Neuronal stem cell (in vitro differentiated cells): ENCODE data around the gene PRR30.
A peak's percentile ranks its signal among the peaks of the same experiment; 100 is the strongest.

Source experiments
- DNase-seq: peaks from one replicate; pipeline ENCODE4 v3.0.0-alpha.2; 2013; ENCODE audit warnings: low spot score
- H2AFZ ChIP-seq: one replicate; pipeline ENCODE4 v1.6.1; 2013; ENCODE audit warnings: mild to moderate bottlenecking, low read length, inconsistent platforms
- H2AK5ac ChIP-seq: 2 replicates; pipeline ENCODE4 v1.6.1; 2013; ENCODE audit warnings: low read depth, mild to moderate bottlenecking, inconsistent platforms, low read length, moderate library complexity, mixed read lengths
- H2BK120ac ChIP-seq: 2 replicates; pipeline ENCODE4 v1.6.1; 2013; ENCODE audit warnings: low read depth, mild to moderate bottlenecking, inconsistent platforms, low read length, moderate library complexity, mixed read lengths
- H2BK12ac ChIP-seq: one replicate; pipeline ENCODE4 v1.6.1; 2013; ENCODE audit warnings: low read length, inconsistent platforms
- H2BK15ac ChIP-seq: 2 replicates; pipeline ENCODE4 v1.6.1; 2013; ENCODE audit warnings: mild to moderate bottlenecking, low read length, inconsistent platforms, mixed read lengths
- H2BK5ac ChIP-seq: one replicate; pipeline ENCODE4 v1.6.1; 2013; ENCODE audit warnings: inconsistent platforms, mild to moderate bottlenecking, low read length, moderate library complexity
- H3K14ac ChIP-seq: one replicate; pipeline ENCODE4 v1.6.1; 2013; ENCODE audit warnings: low read length, inconsistent platforms
- H3K18ac ChIP-seq: 2 replicates; pipeline ENCODE4 v1.6.1; 2013; ENCODE audit warnings: low read length, inconsistent platforms
- H3K23ac ChIP-seq: 2 replicates; pipeline ENCODE4 v1.6.1; 2013; ENCODE audit warnings: low read depth, mild to moderate bottlenecking, mixed read lengths, low read length, inconsistent platforms; ENCODE audit not compliant: poor library complexity
- H3K27ac ChIP-seq: replicated peaks from 3 replicates; pipeline ENCODE4 v1.5.1; 2013; ENCODE audit warnings: low read length, inconsistent platforms
- H3K27me3 ChIP-seq, 3 experiments: 2 replicates each; pipeline ENCODE4 v1.6.1; 2013; ENCODE audit warnings: low read length in 3 of 3, mild to moderate bottlenecking in 2 of 3, inconsistent platforms in 1 of 3, low read depth in 1 of 3, mixed read lengths in 1 of 3, moderate library complexity in 1 of 3; ENCODE audit not compliant: control insufficient read depth in 3 of 3, insufficient read depth in 3 of 3
- H3K36me3 ChIP-seq, 2 donors: replicated peaks in 1 of 2; 2 replicates each; pipeline ENCODE4 v1.6.1; 2013; ENCODE audit warnings: low read length in 2 of 2; ENCODE audit not compliant: control insufficient read depth in 2 of 2, insufficient read depth in 2 of 2
- H3K4ac ChIP-seq: 2 replicates; pipeline ENCODE4 v1.6.1; 2013; ENCODE audit warnings: inconsistent platforms, mild to moderate bottlenecking, low read length, moderate library complexity
- H3K4me1 ChIP-seq, 2 donors: 1 replicate in 1 of 2; 2 replicates in 1 of 2; pipeline ENCODE4 v1.6.1; 2013; ENCODE audit warnings: low read length in 2 of 2, low read depth in 1 of 2; ENCODE audit not compliant: control insufficient read depth in 2 of 2, insufficient read depth in 1 of 2
- H3K4me2 ChIP-seq: one replicate; pipeline ENCODE4 v1.6.1; 2013; ENCODE audit warnings: mild to moderate bottlenecking, low read length, inconsistent platforms; ENCODE audit not compliant: insufficient read depth, poor library complexity, severe bottlenecking
- H3K4me3 ChIP-seq, 2 donors: 2 replicates each; pipeline ENCODE4 v1.5.1; 2013; ENCODE audit warnings: low read length in 2 of 2, mild to moderate bottlenecking in 2 of 2, inconsistent platforms in 1 of 2, moderate library complexity in 1 of 2
- H3K79me1 ChIP-seq: one replicate; pipeline ENCODE4 v1.6.1; 2013; ENCODE audit warnings: low read depth, mild to moderate bottlenecking, inconsistent platforms, low read length, moderate library complexity
- H3K9ac ChIP-seq: one replicate; pipeline ENCODE4 v1.6.1; 2013; ENCODE audit warnings: mild to moderate bottlenecking, low read depth, low read length, inconsistent platforms; ENCODE audit not compliant: poor library complexity
- H3K9me3 ChIP-seq, 2 donors: replicated peaks in 1 of 2; 2 replicates each; pipeline versions ENCODE3 to v1.6.1; 2013; ENCODE audit warnings: low read length in 2 of 2, mild to moderate bottlenecking in 2 of 2, inconsistent platforms in 1 of 2, low read depth in 1 of 2, mixed read lengths in 1 of 2, moderate library complexity in 1 of 2; ENCODE audit not compliant: control insufficient read depth in 2 of 2, insufficient read depth in 1 of 2
- H4K8ac ChIP-seq: one replicate; pipeline ENCODE4 v1.6.1; 2013; ENCODE audit warnings: low read depth, mild to moderate bottlenecking, inconsistent platforms, low read length, moderate library complexity
- H4K91ac ChIP-seq: one replicate; pipeline ENCODE4 v1.6.1; 2013; ENCODE audit warnings: low read length, low read depth, mild to moderate bottlenecking, inconsistent platforms; ENCODE audit not compliant: poor library complexity
- WGBS, 2 donors: extraction: QIAGEN DNeasy Blood & Tissue Kit; methylation state at CpG; one replicate each; pipeline ENCODE4 v1.1.7; 2013; ENCODE audit warnings: missing lambda C conversion rate in 2 of 2, mixed read lengths in 1 of 2; ENCODE audit not compliant: insufficient read length in 2 of 2, insufficient replicate concordance in 1 of 2; ENCODE audit errors: extremely low coverage in 2 of 2; 5-methylcytosine and 5-hydroxymethylcytosine counted together

PRR30 gene

DNA sequence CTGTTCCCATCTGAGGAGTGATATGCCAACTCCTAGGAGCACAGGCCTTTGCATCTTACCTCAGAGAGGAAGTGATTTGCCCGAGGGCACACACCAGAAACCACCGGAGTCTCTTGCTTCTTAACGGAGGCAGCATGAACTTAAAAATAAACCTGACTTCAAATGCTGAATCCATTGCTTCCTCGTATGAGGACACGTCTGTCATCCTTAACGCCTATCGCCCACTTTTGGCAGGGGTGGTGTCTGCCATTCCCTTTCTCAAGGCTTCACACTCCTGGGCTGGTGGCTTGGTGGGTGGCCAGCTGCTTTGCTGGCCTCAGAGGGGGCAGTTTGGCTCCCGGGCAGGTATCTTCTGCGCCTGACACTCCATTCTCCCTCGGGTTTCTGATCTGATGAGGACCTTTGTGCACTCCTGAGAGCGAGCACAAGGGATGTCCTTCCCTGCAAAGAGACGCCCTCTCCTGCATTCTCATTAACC lies 3.7 kb downstream of the PRR30 start:
- H4K91ac ChIP-seq = no peak overlapping the region
- H3K18ac ChIP-seq = no peak overlapping the region
- no peak overlapping the region for H2AK5ac ChIP-seq
- H2BK5ac ChIP-seq = no peak overlapping the region
- no peak overlapping the region for H3K4ac ChIP-seq
- no peak overlapping the region for H2BK120ac ChIP-seq
- no peak overlapping the region for H2BK15ac ChIP-seq
- no peak overlapping the region for H3K23ac ChIP-seq
- no peak for DNase-seq
- H3K14ac ChIP-seq = no peak overlapping the region
- H4K8ac ChIP-seq = no peak overlapping the region
- no peak overlapping the region for H3K4me3 ChIP-seq
- no peak overlapping the region for H2BK12ac ChIP-seq
- H3K9ac ChIP-seq = no peak overlapping the region
- no peak overlapping the region for H3K4me2 ChIP-seq
- H3K9me3 ChIP-seq = no peaks in the 10 kb centered on the region
- H3K36me3 ChIP-seq = peaks cover 21 to 28% of the 10 kb centered on the region in 2 donors
- peaks cover 5 to 8% of the 10 kb centered on the region in 2 donors for H3K4me1 ChIP-seq
- peak overlapping the region; percentile 98 for H2AFZ ChIP-seq
- peaks cover 0 to 25% (median 0%) of the 10 kb centered on the region in 3 experiments for H3K27me3 ChIP-seq
- no peak overlapping the region for H3K27ac ChIP-seq
- peaks cover 9% of the 10 kb centered on the region for H3K79me1 ChIP-seq
- no CpG with 5 or more reads among the region's 12 CpGs for WGBS, 2 donors

DNA sequence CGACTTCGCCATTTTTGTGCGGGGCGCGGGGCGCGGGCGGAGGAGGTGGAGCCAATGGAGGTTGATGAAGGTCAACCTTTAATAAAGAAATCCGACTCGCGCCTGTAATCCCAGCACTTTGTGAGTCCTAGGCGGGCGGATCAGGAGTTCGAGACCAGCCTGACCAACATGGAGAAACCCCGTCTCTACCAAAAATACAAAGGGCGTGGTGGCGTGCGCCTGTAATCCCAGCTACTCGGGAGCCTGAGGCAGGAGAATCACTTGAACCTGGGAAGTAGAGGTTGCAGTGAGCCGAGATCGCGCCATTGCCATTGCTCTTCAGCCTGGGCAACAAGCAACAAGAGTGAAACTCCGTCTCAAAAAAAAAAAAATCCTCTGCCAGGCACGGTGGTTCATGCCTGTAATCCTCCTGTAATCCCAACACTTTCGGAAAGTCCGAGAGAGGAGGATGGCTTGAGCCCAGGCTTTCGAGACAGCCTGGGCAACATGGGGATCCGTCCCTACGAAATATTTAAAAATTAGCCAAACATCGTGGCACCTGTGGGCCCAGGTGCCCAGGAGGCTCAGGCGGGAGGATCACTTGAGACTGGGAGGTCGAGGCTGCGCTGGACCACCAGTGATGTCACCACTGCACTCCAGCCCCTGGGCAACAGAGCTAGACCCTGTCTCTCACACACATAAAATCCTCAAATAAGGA lies 4.3 kb downstream of the PRR30 start:
- Histone ChIP-seq H4K8ac (peak overlapping the region; percentile 70), H2BK15ac (peak overlapping the region; percentile 6), H4K91ac (peak overlapping the region; percentile 75), H3K23ac (peak overlapping the region; percentile 92), H3K27ac (no peak overlapping the region), H2BK12ac (peak overlapping the region; percentile 73), H2AFZ (peak overlapping the region; percentile 98), H3K4ac (peak overlapping the region; percentile 26), H3K4me2 (peak overlapping the region; percentile 31), H3K36me3 (peaks cover 24 to 33% of the 10 kb centered on the region in 2 donors), H3K4me1 (peaks cover 5 to 8% of the 10 kb centered on the region in 2 donors), H3K27me3 (peaks cover 0 to 25% (median 0%) of the 10 kb centered on the region in 3 experiments), H3K9me3 (no peaks in the 10 kb centered on the region), H3K14ac (no peak overlapping the region), H3K18ac (peak overlapping the region; percentile 75), H3K4me3 (peak overlapping the region in 1 of 2 donors; percentile 30), H2BK120ac (no peak overlapping the region), H2AK5ac (peak overlapping the region; percentile 95), H3K9ac (no peak overlapping the region), H3K79me1 (peaks cover 9% of the 10 kb centered on the region), H2BK5ac (no peak overlapping the region)
- DNase-seq = no peak
- WGBS, 2 donors = no CpG with 5 or more reads among the region's 33 CpGs

DNA sequence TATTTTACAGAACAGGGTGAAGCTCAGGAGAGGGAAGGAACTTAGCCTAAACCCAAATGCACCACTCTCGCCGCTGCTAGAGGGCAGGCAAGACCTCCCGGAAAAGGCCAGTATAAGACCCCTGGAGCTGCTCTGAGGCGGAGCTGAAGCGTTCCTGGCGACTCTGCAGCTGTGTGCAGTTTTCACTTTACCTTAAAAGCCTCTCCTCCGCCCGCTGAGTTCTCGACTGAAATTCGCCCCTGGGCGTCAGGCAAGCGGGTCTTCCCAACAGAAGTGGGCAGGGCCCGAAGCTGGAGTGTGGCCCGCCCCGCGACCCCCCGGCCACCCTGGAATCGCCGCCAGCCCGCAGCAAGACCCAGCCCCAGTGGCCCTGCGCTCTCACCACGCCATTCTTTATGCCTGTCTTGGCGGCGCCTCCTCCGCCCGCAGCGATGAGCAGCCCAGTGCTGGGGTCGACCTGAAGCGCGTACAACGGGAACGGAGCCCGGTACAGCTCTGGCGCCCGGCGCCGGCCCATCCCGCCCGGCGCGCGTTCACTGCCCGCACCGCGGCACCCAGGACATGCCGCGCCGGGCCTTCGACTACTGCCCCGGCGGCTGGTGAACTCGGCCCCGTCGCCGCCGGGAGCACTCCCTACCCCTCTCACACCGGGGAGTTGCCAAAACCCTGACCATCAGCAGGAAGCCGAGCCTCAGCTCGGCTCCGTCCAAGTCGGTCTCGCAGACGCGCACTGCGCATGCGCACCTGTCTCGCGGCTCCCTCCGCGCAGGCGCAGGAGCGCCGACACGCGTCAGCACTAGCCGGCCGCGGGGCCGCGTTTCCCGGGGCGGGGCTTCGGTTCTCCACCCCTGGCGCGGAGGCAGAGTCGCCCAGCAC lies 5.1 kb downstream of the PRR30 start, which contains the start of gene PREB:
Gene PREB (minus strand): TSS at position 732 of the 876 bp plus-strand sequence. CDS start 215 bp downstream, at position 517.
- Histone ChIP-seq H3K9me3 (no peaks in the 10 kb centered on the region), H2BK120ac (no peak within 1 kb of the TSS), H4K91ac (peak within 1 kb of the TSS; percentile 75), H3K4ac (peak within 1 kb of the TSS; percentile 26), H3K79me1 (peaks cover 9% of the 10 kb centered on the region), H3K14ac (no peak within 1 kb of the TSS), H2BK5ac (peak within 1 kb of the TSS; percentile 40), H3K36me3 (peaks cover 28 to 41% of the 10 kb centered on the region in 2 donors), H3K9ac (peak within 1 kb of the TSS; percentile 99), H4K8ac (peak within 1 kb of the TSS; percentile 70), H3K23ac (peak within 1 kb of the TSS; percentile 92), H2AFZ (peak within 1 kb of the TSS; percentile 98), H3K4me3 (peak within 1 kb of the TSS; percentile 95 to 98), H3K27me3 (peaks cover 0 to 21% (median 0%) of the 10 kb centered on the region in 3 experiments), H3K4me1 (peaks cover 5 to 8% of the 10 kb centered on the region in 2 donors), H2AK5ac (peak within 1 kb of the TSS; percentile 95), H3K4me2 (peak within 1 kb of the TSS; percentile 66), H3K18ac (peak within 1 kb of the TSS; percentile 87), H3K27ac (peak within 1 kb of the TSS; percentile 32), H2BK12ac (peak within 1 kb of the TSS; percentile 73), H2BK15ac (peak within 1 kb of the TSS; percentile 63)
- no CpG with 5 or more reads among the region's 86 CpGs for WGBS, 2 donors
- peak; percentile 98 for DNase-seq
